GM12864 (cell line): ENCODE data around the gene KHDC1L.

ENCODE experiments used
- DNase-seq: peaks from one replicate; pipeline ENCODE4 v3.0.0-alpha.2; 2011; ENCODE audit warnings: low read depth
- H3K4me3 ChIP-seq: 2 replicates; pipeline ENCODE4 v1.5.1; 2011; ENCODE audit warnings: mild to moderate bottlenecking, low read depth, low read length, control low read depth
- TF ChIP-seq, protein P1 (sequence below): IDR thresholded peaks from 2 replicates; pipeline ENCODE4 v1.5.1; 2011; ENCODE audit warnings: low read depth, mild to moderate bottlenecking, moderate library complexity, low read length, control low read depth, inconsistent platforms; ENCODE audit errors: missing control alignments

KHDC1L gene

DNA sequence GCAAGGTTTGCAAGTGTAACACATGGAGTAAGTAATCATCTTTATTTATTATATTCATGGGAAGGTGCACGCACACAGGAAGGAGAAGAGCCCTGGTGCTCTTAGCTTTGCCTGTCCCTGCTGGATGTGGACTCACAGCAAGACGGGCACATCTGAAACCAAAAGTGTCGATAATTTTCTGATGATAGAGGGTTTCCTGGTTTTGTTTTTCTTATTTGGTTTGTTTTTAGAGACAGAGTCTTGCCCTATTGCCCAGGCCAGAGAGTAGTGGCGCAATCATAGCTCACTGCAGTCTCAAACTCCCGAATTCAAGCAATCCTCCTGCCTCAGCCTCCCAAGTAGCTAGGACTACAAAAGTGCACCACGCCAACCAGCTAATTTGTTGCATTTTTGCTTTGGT is 7.8 kb upstream of the KHDC1L start:
- DNase-seq = no peak
- no peak overlapping the region for H3K4me3 ChIP-seq
- TF ChIP-seq, protein P1, sequence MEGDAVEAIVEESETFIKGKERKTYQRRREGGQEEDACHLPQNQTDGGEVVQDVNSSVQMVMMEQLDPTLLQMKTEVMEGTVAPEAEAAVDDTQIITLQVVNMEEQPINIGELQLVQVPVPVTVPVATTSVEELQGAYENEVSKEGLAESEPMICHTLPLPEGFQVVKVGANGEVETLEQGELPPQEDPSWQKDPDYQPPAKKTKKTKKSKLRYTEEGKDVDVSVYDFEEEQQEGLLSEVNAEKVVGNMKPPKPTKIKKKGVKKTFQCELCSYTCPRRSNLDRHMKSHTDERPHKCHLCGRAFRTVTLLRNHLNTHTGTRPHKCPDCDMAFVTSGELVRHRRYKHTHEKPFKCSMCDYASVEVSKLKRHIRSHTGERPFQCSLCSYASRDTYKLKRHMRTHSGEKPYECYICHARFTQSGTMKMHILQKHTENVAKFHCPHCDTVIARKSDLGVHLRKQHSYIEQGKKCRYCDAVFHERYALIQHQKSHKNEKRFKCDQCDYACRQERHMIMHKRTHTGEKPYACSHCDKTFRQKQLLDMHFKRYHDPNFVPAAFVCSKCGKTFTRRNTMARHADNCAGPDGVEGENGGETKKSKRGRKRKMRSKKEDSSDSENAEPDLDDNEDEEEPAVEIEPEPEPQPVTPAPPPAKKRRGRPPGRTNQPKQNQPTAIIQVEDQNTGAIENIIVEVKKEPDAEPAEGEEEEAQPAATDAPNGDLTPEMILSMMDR = no peak

- no peak for DNase-seq
- no peak overlapping the region for H3K4me3 ChIP-seq
- TF ChIP-seq, protein P1 = no peak
Measured at GRCh38 chr6:73231986-73232391, 6.7 kb upstream of the KHDC1L start.

DNA sequence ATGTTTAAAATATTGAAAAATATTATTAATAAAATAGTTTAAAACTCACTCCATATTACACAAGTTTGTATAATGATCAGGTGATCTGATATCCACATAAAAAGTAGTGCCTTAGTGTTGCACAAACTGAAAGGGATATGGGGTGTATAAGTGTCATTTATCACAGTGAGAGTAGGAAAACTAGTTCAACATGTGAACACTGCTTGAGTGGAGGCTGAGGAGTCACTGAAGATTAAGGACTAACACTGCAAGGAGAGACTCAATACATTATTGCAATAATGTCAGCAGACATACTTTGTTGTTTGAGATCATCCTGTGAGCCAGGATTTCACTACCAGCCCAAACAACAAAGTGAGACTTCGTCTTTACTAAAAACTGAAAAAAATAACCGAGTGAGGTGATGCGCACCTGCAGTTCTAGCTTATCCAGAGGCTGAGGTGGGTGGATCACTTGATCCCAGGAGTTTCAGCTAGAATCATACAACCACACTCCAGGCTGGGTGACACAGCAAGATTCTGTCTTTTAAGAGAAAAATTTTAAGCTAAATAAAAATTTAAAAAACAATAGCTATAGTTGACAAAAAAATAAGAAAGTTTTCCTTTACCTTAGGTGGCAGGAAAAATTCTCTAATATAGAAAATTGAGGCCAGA is 2.4 kb upstream of the KHDC1L start:
- TF ChIP-seq, protein P1 = no peak
- no peak overlapping the region for H3K4me3 ChIP-seq
- no peak for DNase-seq

GRCh38 chr6:73216859-73217258 is 8.4 kb downstream of the KHDC1L start:
- no peak overlapping the region for H3K4me3 ChIP-seq
- TF ChIP-seq, protein P1 = no peak
- DNase-seq = no peak

- DNase-seq = no peak
- TF ChIP-seq, protein P1 = no peak
- no peak overlapping the region for H3K4me3 ChIP-seq
Measured at GRCh38 chr6:73209117-73209516, 16.2 kb downstream of the KHDC1L start.

DNA sequence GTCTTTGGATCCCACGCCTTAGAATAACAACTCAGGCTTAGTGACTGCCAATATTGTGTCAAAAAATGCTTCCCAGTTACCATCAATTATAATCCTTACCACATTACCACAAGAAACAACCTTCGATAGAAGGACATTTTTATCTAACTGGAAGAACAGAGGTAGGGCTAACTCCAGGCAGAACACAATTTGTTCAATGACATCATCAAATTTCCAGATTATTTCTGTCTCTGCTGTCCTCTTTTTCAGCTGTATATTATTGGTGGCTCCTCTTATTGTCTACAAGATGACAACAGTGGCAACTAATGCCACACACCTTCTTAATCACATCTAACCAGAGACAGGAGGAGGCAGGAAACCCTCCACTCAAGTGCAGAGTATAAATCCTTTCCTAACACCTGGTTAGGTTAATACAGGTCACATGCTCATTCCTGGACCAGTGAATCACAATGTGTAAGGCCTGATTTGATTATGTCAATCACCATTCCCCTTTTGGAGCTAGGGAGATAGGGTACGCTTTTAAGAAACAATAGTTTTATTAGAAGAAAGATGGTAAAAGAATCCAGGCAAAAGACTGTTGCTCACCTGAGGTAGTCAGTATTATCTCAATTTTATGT is 18.0 kb downstream of the KHDC1L start:
- no peak for DNase-seq
- TF ChIP-seq, protein P1 = no peak
- no peak overlapping the region for H3K4me3 ChIP-seq

DNA sequence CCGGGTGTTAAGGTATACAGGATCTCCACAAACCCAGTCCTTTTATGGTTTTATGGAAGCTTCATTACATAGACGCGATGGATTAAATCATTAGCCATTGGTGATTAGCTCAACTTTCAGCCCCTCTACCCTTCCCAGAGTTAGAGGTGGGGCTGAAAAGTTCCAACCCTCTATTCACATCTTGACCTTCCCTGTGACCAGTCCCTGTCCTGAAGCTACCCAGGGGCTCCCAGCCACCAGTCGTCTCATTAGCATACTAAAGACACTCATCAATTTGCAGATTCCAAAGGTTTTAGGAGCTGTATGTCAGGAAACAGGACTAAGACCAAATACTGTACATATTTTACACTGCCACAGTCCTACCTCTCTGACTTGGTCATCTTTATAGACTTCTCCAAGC is 21.0 kb downstream of the KHDC1L start:
- TF ChIP-seq, protein P1 = no peak
- DNase-seq = no peak
- H3K4me3 ChIP-seq = no peak overlapping the region
